ENCODE measurements around the gene SELENOH. TPM values are rescaled to one million over a fixed set of nuclear protein-coding genes. Genes with fewer than 3 reads are reported as not detected.

The SELENOH gene
- total RNA-seq, 1 experiment from 2014 or later: 306 TPM

GRCh38 chr11:57787006-57787604, 45.8 kb downstream of the SELENOH start:
- ChIA-PET POLR2A (ENCODE audit: unreplicated experiment) (no interaction called here), CTCF (no interaction called here)
- no peaks in the 10 kb centered on the region for H4K20me1 ChIP-seq (ENCODE audit: low read length)
- H3K9me3 ChIP-seq (ENCODE audit: low read length): no peaks in the 10 kb centered on the region
- no peak overlapping the region for H3K4me2 ChIP-seq (ENCODE audit: low read length)
- no peaks in the 10 kb centered on the region for H3K9me2 ChIP-seq (replicated peaks; ENCODE audit: low read length)
- H3K27me3 ChIP-seq (ENCODE audit: low read length): no peaks in the 10 kb centered on the region
- TF ChIP-seq CTCF (conservative IDR thresholded peaks at IDR 0.05; ENCODE audit: low read depth, low read length) (no peak), EZH2 (IDR thresholded peaks at IDR 0.05; ENCODE audit: low read length, unreplicated experiment) (no peak), EZH2phosphoT487 (IDR thresholded peaks at IDR 0.05; ENCODE audit: borderline replicate concordance, low read length) (no peak)
- no peak overlapping the region for H3K4me3 ChIP-seq (ENCODE audit: low read length)
- peaks cover 23% of the 10 kb centered on the region for H3K4me1 ChIP-seq (ENCODE audit: insufficient read depth, low read length)
- H3F3A ChIP-seq (ENCODE audit: low read length, unreplicated experiment): peaks cover 2% of the 10 kb centered on the region
- peaks cover 100% of the 10 kb centered on the region for H3K79me2 ChIP-seq (ENCODE audit: low read length)
- DNase-seq (no peak), ATAC-seq (no peak)
- peaks cover 16% of the 10 kb centered on the region for H3K36me3 ChIP-seq (ENCODE audit: low read depth, low read length)
- intact Hi-C loops (cut with micrococcal nuclease): no loop called here
- H3K27ac ChIP-seq (ENCODE audit: low read length): no peak overlapping the region
- H3K9ac ChIP-seq (ENCODE audit: low read length): no peak overlapping the region
- BruUV-seq (replicated peaks): no TSS peak
- no peak overlapping the region for H2AFZ ChIP-seq (ENCODE audit: low read length)

- Histone ChIP-seq H3K27ac (ENCODE audit: low read length) (no peak overlapping the region), H3K9ac (ENCODE audit: low read length) (no peak overlapping the region)
- POLR2A ChIA-PET (ENCODE audit: unreplicated experiment): interaction anchor here (0.6 kb wide), 1 partner anchor 11 kb away, joined by 19 read pairs; no protein-coding TSS in a partner anchor
Measured at GRCh38 chr11:57787920-57788702, 46.8 kb downstream of the SELENOH start.

More at GRCh38 chr11:57787920-57788702, 46.8 kb downstream of the SELENOH start:
- BruUV-seq (replicated peaks): no TSS peak
- H3K9me3 ChIP-seq (ENCODE audit: low read length): no peaks in the 10 kb centered on the region
- DNase-seq (no peak), ATAC-seq (no peak)
- H3F3A ChIP-seq (ENCODE audit: low read length, unreplicated experiment): peaks cover 12% of the 10 kb centered on the region
- intact Hi-C loops (cut with micrococcal nuclease): no loop called here
- no peak overlapping the region for H2AFZ ChIP-seq (ENCODE audit: low read length)
- no peaks in the 10 kb centered on the region for H3K9me2 ChIP-seq (replicated peaks; ENCODE audit: low read length)
- no peaks in the 10 kb centered on the region for H4K20me1 ChIP-seq (ENCODE audit: low read length)
- peaks cover 25% of the 10 kb centered on the region for H3K4me1 ChIP-seq (ENCODE audit: insufficient read depth, low read length)
- CTCF ChIA-PET: interaction anchor here (0.5 to 1.5 kb wide), 2 partner anchors 12 to 33 kb away, joined by 3 read pairs; no protein-coding TSS in a partner anchor
- H3K4me3 ChIP-seq (ENCODE audit: low read length): no peak overlapping the region
- peaks cover 14% of the 10 kb centered on the region for H3K36me3 ChIP-seq (ENCODE audit: low read depth, low read length)
- TF ChIP-seq EZH2 (IDR thresholded peaks at IDR 0.05; ENCODE audit: low read length, unreplicated experiment) (no peak), CTCF (conservative IDR thresholded peaks at IDR 0.05; ENCODE audit: low read depth, low read length) (no peak), EZH2phosphoT487 (IDR thresholded peaks at IDR 0.05; ENCODE audit: borderline replicate concordance, low read length) (no peak)
- no peaks in the 10 kb centered on the region for H3K27me3 ChIP-seq (ENCODE audit: low read length)
- no peak overlapping the region for H3K4me2 ChIP-seq (ENCODE audit: low read length)
- peaks cover 100% of the 10 kb centered on the region for H3K79me2 ChIP-seq (ENCODE audit: low read length)

Measured in PC-3 (cell line).